IPS-18a (cell line): ENCODE results near the gene MTNR1B.

Source experiments
- H3K27ac ChIP-seq: one replicate; pipeline ENCODE4 v1.5.1; 2013; ENCODE audit warnings: low read length
- H3K27me3 ChIP-seq: one replicate; pipeline ENCODE4 v1.6.1; 2013; ENCODE audit warnings: mild to moderate bottlenecking, low read length; ENCODE audit not compliant: control insufficient read depth, insufficient read depth
- H3K36me3 ChIP-seq: one replicate; pipeline ENCODE4 v1.6.1; 2013; ENCODE audit warnings: low read depth, low read length; ENCODE audit not compliant: control insufficient read depth
- H3K4me1 ChIP-seq: one replicate; pipeline ENCODE4 v1.6.1; 2013; ENCODE audit warnings: low read depth, low read length; ENCODE audit not compliant: control insufficient read depth
- H3K4me3 ChIP-seq: one replicate; pipeline ENCODE4 v1.5.1; 2013; ENCODE audit warnings: low read length
- H3K9ac ChIP-seq: one replicate; pipeline ENCODE4 v1.6.1; 2013; ENCODE audit warnings: mild to moderate bottlenecking, low read length, moderate library complexity
- H3K9me3 ChIP-seq: one replicate; pipeline ENCODE4 v1.6.1; 2013; ENCODE audit warnings: low read depth, low read length; ENCODE audit not compliant: control insufficient read depth

MTNR1B gene

GRCh38 chr11:92955860-92956259 lies 13.6 kb upstream of the MTNR1B start:
- H3K27me3 ChIP-seq = no peaks in the 10 kb centered on the region
- H3K9ac ChIP-seq = no peak overlapping the region
- H3K4me3 ChIP-seq = no peak overlapping the region
- H3K9me3 ChIP-seq = no peaks in the 10 kb centered on the region
- no peaks in the 10 kb centered on the region for H3K4me1 ChIP-seq
- no peak overlapping the region for H3K27ac ChIP-seq
- no peaks in the 10 kb centered on the region for H3K36me3 ChIP-seq

- Histone ChIP-seq H3K4me1 (no peaks in the 10 kb centered on the region), H3K27me3 (no peaks in the 10 kb centered on the region), H3K4me3 (no peak overlapping the region), H3K9me3 (no peaks in the 10 kb centered on the region), H3K27ac (no peak overlapping the region), H3K36me3 (no peaks in the 10 kb centered on the region), H3K9ac (no peak overlapping the region)
Observed at GRCh38 chr11:92960886-92961285, 8.6 kb upstream of the MTNR1B start.

- H3K27me3 ChIP-seq = peaks cover 2% of the 10 kb centered on the region
- H3K27ac ChIP-seq = no peak overlapping the region
- no peaks in the 10 kb centered on the region for H3K9me3 ChIP-seq
- no peaks in the 10 kb centered on the region for H3K4me1 ChIP-seq
- H3K4me3 ChIP-seq = no peak overlapping the region
- H3K36me3 ChIP-seq = no peaks in the 10 kb centered on the region
- no peak overlapping the region for H3K9ac ChIP-seq
Observed at GRCh38 chr11:92962446-92962845, 7.0 kb upstream of the MTNR1B start.

GRCh38 chr11:92964471-92964870 lies 5.0 kb upstream of the MTNR1B start:
- Histone ChIP-seq H3K4me3 (no peak overlapping the region), H3K27ac (no peak overlapping the region), H3K36me3 (no peaks in the 10 kb centered on the region), H3K27me3 (peaks cover 23% of the 10 kb centered on the region), H3K4me1 (peaks cover 3% of the 10 kb centered on the region), H3K9ac (no peak overlapping the region), H3K9me3 (no peaks in the 10 kb centered on the region)

GRCh38 chr11:92965196-92965595 lies 4.3 kb upstream of the MTNR1B start:
- Histone ChIP-seq H3K36me3 (no peaks in the 10 kb centered on the region), H3K27me3 (peaks cover 30% of the 10 kb centered on the region), H3K27ac (no peak overlapping the region), H3K9ac (no peak overlapping the region), H3K9me3 (no peaks in the 10 kb centered on the region), H3K4me3 (no peak overlapping the region), H3K4me1 (peaks cover 3% of the 10 kb centered on the region)

- Histone ChIP-seq H3K36me3 (no peaks in the 10 kb centered on the region), H3K9ac (no peak overlapping the region), H3K27me3 (peaks cover 45% of the 10 kb centered on the region), H3K9me3 (no peaks in the 10 kb centered on the region), H3K4me3 (no peak overlapping the region), H3K4me1 (peaks cover 3% of the 10 kb centered on the region), H3K27ac (no peak overlapping the region)
Observed at GRCh38 chr11:92967178-92967577, 2.3 kb upstream of the MTNR1B start.

- H3K9me3 ChIP-seq = no peaks in the 10 kb centered on the region
- H3K9ac ChIP-seq = no peak overlapping the region
- no peak overlapping the region for H3K4me3 ChIP-seq
- H3K36me3 ChIP-seq = no peaks in the 10 kb centered on the region
- no peak overlapping the region for H3K27ac ChIP-seq
- H3K4me1 ChIP-seq = peaks cover 3% of the 10 kb centered on the region
- H3K27me3 ChIP-seq = peaks cover 45% of the 10 kb centered on the region
Observed at GRCh38 chr11:92967867-92968266, 1.6 kb upstream of the MTNR1B start.

GRCh38 chr11:92969293-92969633 lies 188 bp upstream of the MTNR1B start:
- H3K4me1 ChIP-seq = peaks cover 3% of the 10 kb centered on the region
- no peak overlapping the region for H3K27ac ChIP-seq
- no peaks in the 10 kb centered on the region for H3K9me3 ChIP-seq
- peaks cover 45% of the 10 kb centered on the region for H3K27me3 ChIP-seq
- no peak overlapping the region for H3K9ac ChIP-seq
- no peaks in the 10 kb centered on the region for H3K36me3 ChIP-seq
- peak overlapping the region; percentile 69 for H3K4me3 ChIP-seq

GRCh38 chr11:92972248-92972647 lies 2.8 kb downstream of the MTNR1B start:
- Histone ChIP-seq H3K36me3 (no peaks in the 10 kb centered on the region), H3K4me3 (no peak overlapping the region), H3K4me1 (peaks cover 3% of the 10 kb centered on the region), H3K27ac (no peak overlapping the region), H3K9ac (no peak overlapping the region), H3K9me3 (no peaks in the 10 kb centered on the region), H3K27me3 (peaks cover 45% of the 10 kb centered on the region)

GRCh38 chr11:92975285-92975684 lies 5.8 kb downstream of the MTNR1B start:
- no peak overlapping the region for H3K4me3 ChIP-seq
- H3K36me3 ChIP-seq = no peaks in the 10 kb centered on the region
- no peak overlapping the region for H3K27ac ChIP-seq
- H3K9ac ChIP-seq = no peak overlapping the region
- H3K9me3 ChIP-seq = no peaks in the 10 kb centered on the region
- H3K27me3 ChIP-seq = peaks cover 15% of the 10 kb centered on the region
- H3K4me1 ChIP-seq = no peaks in the 10 kb centered on the region

- Histone ChIP-seq H3K36me3 (no peaks in the 10 kb centered on the region), H3K4me1 (no peaks in the 10 kb centered on the region), H3K9me3 (no peaks in the 10 kb centered on the region), H3K27ac (no peak overlapping the region), H3K4me3 (no peak overlapping the region), H3K9ac (no peak overlapping the region), H3K27me3 (peaks cover under 1% of the 10 kb centered on the region)
Observed at GRCh38 chr11:92976681-92977080, 7.2 kb downstream of the MTNR1B start.

GRCh38 chr11:92977401-92977800 lies 8.0 kb downstream of the MTNR1B start:
- H3K4me3 ChIP-seq = no peak overlapping the region
- no peak overlapping the region for H3K27ac ChIP-seq
- no peak overlapping the region for H3K9ac ChIP-seq
- no peaks in the 10 kb centered on the region for H3K9me3 ChIP-seq
- no peaks in the 10 kb centered on the region for H3K36me3 ChIP-seq
- no peaks in the 10 kb centered on the region for H3K4me1 ChIP-seq
- H3K27me3 ChIP-seq = no peaks in the 10 kb centered on the region
